Dermis microvascular lymphatic vessel endothelial cell (primary cell): ENCODE data around the gene ANG. TPM values are rescaled to one million over a fixed set of nuclear protein-coding genes. Genes with fewer than 3 reads are reported as not detected.
A peak's percentile ranks its signal among the peaks of the same experiment; 100 is the strongest.
"Not testable (repeated sequence)": the region's sequence is repeated elsewhere in the genome, so short reads cannot be mapped to it uniquely, and the experiment has no call there.

Experiments
- DNase-seq, 2 donors: peaks; one replicate each; pipeline versions ENCODE4 v3.0.0 to v3.0.0-alpha.2; 2010; ENCODE audit warnings: low read depth in 2 of 2
- total RNA-seq: library from RNA; depleted of rRNA; stranded (reverse); fragments of >200 nt; gene quantifications from 2 replicates; pipeline ENCODE4 v1.2.1, GENCODE V29; 2014

The ANG gene
- total RNA-seq: 5.6 and 6.2 TPM in 2 replicates

- no peak for DNase-seq
Measured at GRCh38 chr14:20688167-20688839, at the start of gene ANG. Gene ANG, plus strand, starts transcription at chr14:20688764. Its CDS starts 4,801 bp downstream, at chr14:20693565.

GRCh38 chr14:20641591-20641990, 47.0 kb upstream of the ANG start, which contains the start of gene OR6S1:
Gene OR6S1, minus strand, starts transcription at chr14:20641691. Its CDS starts 0 bp downstream, at chr14:20641691.
- no peak for DNase-seq

- DNase-seq: no peak
Measured at GRCh38 chr14:20642182-20642581, 46.4 kb upstream of the ANG start.

- not testable (repeated sequence) for DNase-seq
Measured at GRCh38 chr14:20642755-20643154, 45.8 kb upstream of the ANG start.

GRCh38 chr14:20644520-20644919, 44.0 kb upstream of the ANG start:
- DNase-seq: no peak

GRCh38 chr14:20645481-20645880, 43.1 kb upstream of the ANG start:
- DNase-seq: no peak

GRCh38 chr14:20652996-20653975, 35.3 kb upstream of the ANG start:
- DNase-seq: no peak

- no peak for DNase-seq
Measured at GRCh38 chr14:20655851-20656250, 32.7 kb upstream of the ANG start.

- no peak for DNase-seq
Measured at GRCh38 chr14:20656274-20656673, 32.3 kb upstream of the ANG start.

- DNase-seq: no peak
Measured at GRCh38 chr14:20657216-20658211, 31.1 kb upstream of the ANG start.

- DNase-seq: no peak
Measured at GRCh38 chr14:20658246-20658645, 30.3 kb upstream of the ANG start.

GRCh38 chr14:20659336-20659735, 29.2 kb upstream of the ANG start:
- no peak for DNase-seq

- no peak for DNase-seq
Measured at GRCh38 chr14:20659813-20660395, 28.7 kb upstream of the ANG start.

- DNase-seq: no peak
Measured at GRCh38 chr14:20661197-20661596, 27.4 kb upstream of the ANG start.

- peak; percentile 30 to 42 for DNase-seq
Measured at GRCh38 chr14:20662968-20663732, 25.4 kb upstream of the ANG start.

- not testable (repeated sequence) for DNase-seq
Measured at GRCh38 chr14:20666400-20666961, 22.1 kb upstream of the ANG start.

GRCh38 chr14:20667957-20668356, 20.6 kb upstream of the ANG start:
- DNase-seq: no peak

GRCh38 chr14:20668969-20669368, 19.6 kb upstream of the ANG start:
- DNase-seq: no peak

- DNase-seq: no peak
Measured at GRCh38 chr14:20671597-20672283, 16.8 kb upstream of the ANG start.
